HepG2 (cell line): ENCODE results near the gene KATNB1. TPM values are rescaled to one million over a fixed set of nuclear protein-coding genes. Genes with fewer than 3 reads are reported as not detected.

Experiments
- ARNT2 ChIP-seq: sonication (generic); formaldehyde crosslinking; IDR thresholded peaks from 2 replicates; pipeline ENCODE4 v1.8.0; 2022; ENCODE audit warnings: mild to moderate bottlenecking, low read depth, missing genetic modification reagents, moderate library complexity
- CCAR2 ChIP-seq: fragments of 200-400 bp; formaldehyde crosslinking; optimal IDR thresholded peaks from 2 replicates; pipeline ENCODE3; 2018; ENCODE audit warnings: low read depth, mild to moderate bottlenecking, low read length, moderate library complexity
- CEBPG ChIP-seq: IDR thresholded peaks from 2 replicates; pipeline ENCODE4 v1.6.1; 2016
- ELF3 ChIP-seq: IDR thresholded peaks from 2 replicates; pipeline ENCODE4 v1.6.1; 2016; ENCODE audit warnings: missing genetic modification reagents, missing compliant biosample characterization
- ESRRA ChIP-seq: sonication (generic); formaldehyde crosslinking; IDR thresholded peaks from 2 replicates; pipeline ENCODE4 v1.5.1; 2020; ENCODE audit warnings: mild to moderate bottlenecking, low read depth, missing genetic modification reagents
- HDAC2 ChIP-seq: sonication (generic); formaldehyde crosslinking; IDR thresholded peaks from 2 replicates; pipeline ENCODE4 v1.4.0; 2020; ENCODE audit warnings: missing genetic modification reagents
- JUN ChIP-seq: sonication (generic); formaldehyde crosslinking; IDR thresholded peaks from 2 replicates; pipeline ENCODE4 v1.4.0; 2020; ENCODE audit warnings: mild to moderate bottlenecking, missing genetic modification reagents
- RFX5 ChIP-seq: IDR thresholded peaks from 2 replicates; pipeline ENCODE4 v1.6.1; 2011; ENCODE audit warnings: low read depth, low read length, improper control_type of control experiment
- SIN3A ChIP-seq: IDR thresholded peaks from 2 replicates; pipeline ENCODE4 v1.6.1; 2011; ENCODE audit warnings: low read depth, mild to moderate bottlenecking, control low read depth, low read length, borderline replicate concordance
- SOX5 ChIP-seq: IDR thresholded peaks from 2 replicates; pipeline ENCODE4 v1.6.1; 2016; ENCODE audit warnings: borderline replicate concordance
- ZKSCAN8 ChIP-seq: IDR thresholded peaks from 2 replicates; pipeline ENCODE4 v1.6.1; 2016; ENCODE audit warnings: borderline replicate concordance, missing genetic modification reagents, missing compliant biosample characterization
- ZNF143 ChIP-seq: sonication (generic); formaldehyde crosslinking; IDR thresholded peaks from 2 replicates; pipeline ENCODE4 v1.4.0; 2020; ENCODE audit warnings: missing genetic modification reagents
- ZNF160 ChIP-seq: sonication (generic); formaldehyde crosslinking; IDR thresholded peaks from 2 replicates; pipeline ENCODE4 v1.8.0; 2022; ENCODE audit warnings: mild to moderate bottlenecking, inconsistent platforms, missing genetic modification reagents
- ZNF549 ChIP-seq: sonication (generic); formaldehyde crosslinking; IDR thresholded peaks from 2 replicates; pipeline ENCODE4 v1.5.0; 2020; ENCODE audit warnings: missing genetic modification reagents
- ZNF776 ChIP-seq: sonication (generic); formaldehyde crosslinking; IDR thresholded peaks from 2 replicates; pipeline ENCODE4 v1.4.0; 2020; ENCODE audit warnings: mild to moderate bottlenecking, missing genetic modification reagents
- ZNF891 ChIP-seq: sonication (generic); formaldehyde crosslinking; IDR thresholded peaks from 2 replicates; pipeline ENCODE4 v1.5.0; 2020; ENCODE audit warnings: mild to moderate bottlenecking, missing genetic modification reagents
- ZSCAN21 ChIP-seq: sonication (generic); formaldehyde crosslinking; IDR thresholded peaks from 2 replicates; pipeline ENCODE4 v1.8.0; 2022; ENCODE audit warnings: mild to moderate bottlenecking, missing genetic modification reagents, moderate library complexity, borderline replicate concordance
- polyA plus RNA-seq, 8 experiments: library from polyadenylated mRNA; depleted of rRNA in 3 of 8; stranded (reverse) in 7 of 8; unstranded in 1 of 8; fragments of >200 nt; fragmentation: Illumina TruSeq in 4 of 8; extraction: Trizol in 4 of 8; gene quantifications; 2 replicates each; pipeline versions ENCODE4 v1.2.1 to v1.2.3, GENCODE V29; 2011 to 2016; ENCODE audit warnings: low read depth in 4 of 8, missing spikeins in 1 of 8, mixed read lengths in 1 of 8; ENCODE audit not compliant: insufficient read depth in 1 of 8
- total RNA-seq, 5 experiments: library from RNA; depleted of rRNA; stranded (reverse); fragments of >200 nt; fragmentation: Illumina TruSeq; extraction: Trizol; gene quantifications; 2 replicates each; pipeline ENCODE4 v1.2.3, GENCODE V29; 2016; ENCODE audit warnings: low read depth in 1 of 5
- TF ChIP-seq, protein P1 (sequence below), 2 experiments: fragments of 450-650 bp in 1 of 2; sonication (generic) in 1 of 2; formaldehyde crosslinking in 1 of 2; IDR thresholded peaks; 2 replicates each; pipeline versions ENCODE4 v1.6.1 to v1.8.0; 2016 to 2022; ENCODE audit warnings: antibody characterized with exemption in 1 of 2, mild to moderate bottlenecking in 1 of 2, missing genetic modification reagents in 1 of 2
- TF ChIP-seq, protein P2 (sequence below): sonication (generic); formaldehyde crosslinking; conservative IDR thresholded peaks from 2 replicates; pipeline ENCODE4 v1.8.1; 2023; ENCODE audit warnings: missing genetic modification reagents

The KATNB1 gene
- total and polyA plus RNA-seq, 2 of the 13 experiments (the other 11 are each of a cell fraction or from before 2014, with no cell fraction given), result 31.5 to 43.5 TPM

GRCh38 chr16:57736419-57737351, 1.1 kb downstream of the KATNB1 start (continued):
- TF ChIP-seq RFX5 (peak; percentile 38; the same call in 1 of the 2 replicates), SOX5 (CRISPR knock-in tag) (no peak), ELF3 (CRISPR knock-in tag) (peak; percentile 34; the same call in 1 of the 2 replicates), ZNF776 (CRISPR knock-in tag) (0 out of 2 replicates have a peak, but pooled peaks have one; percentile 77), CEBPG (peak; percentile 52; the same call in 1 of the 2 replicates), ZNF891 (CRISPR knock-in tag) (no peak), ZKSCAN8 (CRISPR knock-in tag) (0 out of 2 replicates have a peak, but pooled peaks have one; percentile 21), ZNF160 (0 out of 2 replicates have a peak, but pooled peaks have one; percentile 43), CCAR2 (no peak), ZSCAN21 (0 out of 2 replicates have a peak, but pooled peaks have one; percentile 68), ZNF143 (CRISPR knock-in tag) (peak; percentile 15; the same call in 1 of the 2 replicates), ARNT2 (CRISPR knock-in tag) (peak; percentile 40; the same call in 1 of the 2 replicates), HDAC2 (CRISPR knock-in tag) (peak; percentile 40; the same call in 1 of the 2 replicates), ESRRA (CRISPR knock-in tag) (0 out of 2 replicates have a peak, but pooled peaks have one; percentile 14), ZNF549 (CRISPR knock-in tag) (no peak), JUN (peak; percentile 75), SIN3A (peak; percentile 85)
- TF ChIP-seq, protein P1, sequence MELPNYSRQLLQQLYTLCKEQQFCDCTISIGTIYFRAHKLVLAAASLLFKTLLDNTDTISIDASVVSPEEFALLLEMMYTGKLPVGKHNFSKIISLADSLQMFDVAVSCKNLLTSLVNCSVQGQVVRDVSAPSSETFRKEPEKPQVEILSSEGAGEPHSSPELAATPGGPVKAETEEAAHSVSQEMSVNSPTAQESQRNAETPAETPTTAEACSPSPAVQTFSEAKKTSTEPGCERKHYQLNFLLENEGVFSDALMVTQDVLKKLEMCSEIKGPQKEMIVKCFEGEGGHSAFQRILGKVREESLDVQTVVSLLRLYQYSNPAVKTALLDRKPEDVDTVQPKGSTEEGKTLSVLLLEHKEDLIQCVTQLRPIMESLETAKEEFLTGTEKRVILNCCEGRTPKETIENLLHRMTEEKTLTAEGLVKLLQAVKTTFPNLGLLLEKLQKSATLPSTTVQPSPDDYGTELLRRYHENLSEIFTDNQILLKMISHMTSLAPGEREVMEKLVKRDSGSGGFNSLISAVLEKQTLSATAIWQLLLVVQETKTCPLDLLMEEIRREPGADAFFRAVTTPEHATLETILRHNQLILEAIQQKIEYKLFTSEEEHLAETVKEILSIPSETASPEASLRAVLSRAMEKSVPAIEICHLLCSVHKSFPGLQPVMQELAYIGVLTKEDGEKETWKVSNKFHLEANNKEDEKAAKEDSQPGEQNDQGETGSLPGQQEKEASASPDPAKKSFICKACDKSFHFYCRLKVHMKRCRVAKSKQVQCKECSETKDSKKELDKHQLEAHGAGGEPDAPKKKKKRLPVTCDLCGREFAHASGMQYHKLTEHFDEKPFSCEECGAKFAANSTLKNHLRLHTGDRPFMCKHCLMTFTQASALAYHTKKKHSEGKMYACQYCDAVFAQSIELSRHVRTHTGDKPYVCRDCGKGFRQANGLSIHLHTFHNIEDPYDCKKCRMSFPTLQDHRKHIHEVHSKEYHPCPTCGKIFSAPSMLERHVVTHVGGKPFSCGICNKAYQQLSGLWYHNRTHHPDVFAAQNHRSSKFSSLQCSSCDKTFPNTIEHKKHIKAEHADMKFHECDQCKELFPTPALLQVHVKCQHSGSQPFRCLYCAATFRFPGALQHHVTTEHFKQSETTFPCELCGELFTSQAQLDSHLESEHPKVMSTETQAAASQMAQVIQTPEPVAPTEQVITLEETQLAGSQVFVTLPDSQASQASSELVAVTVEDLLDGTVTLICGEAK (IDR thresholded peaks at IDR 0.05), result no peak
- TF ChIP-seq, protein P1 (CRISPR knock-in tag; IDR thresholded peaks at IDR 0.05), result no peak
- TF ChIP-seq, protein P2, sequence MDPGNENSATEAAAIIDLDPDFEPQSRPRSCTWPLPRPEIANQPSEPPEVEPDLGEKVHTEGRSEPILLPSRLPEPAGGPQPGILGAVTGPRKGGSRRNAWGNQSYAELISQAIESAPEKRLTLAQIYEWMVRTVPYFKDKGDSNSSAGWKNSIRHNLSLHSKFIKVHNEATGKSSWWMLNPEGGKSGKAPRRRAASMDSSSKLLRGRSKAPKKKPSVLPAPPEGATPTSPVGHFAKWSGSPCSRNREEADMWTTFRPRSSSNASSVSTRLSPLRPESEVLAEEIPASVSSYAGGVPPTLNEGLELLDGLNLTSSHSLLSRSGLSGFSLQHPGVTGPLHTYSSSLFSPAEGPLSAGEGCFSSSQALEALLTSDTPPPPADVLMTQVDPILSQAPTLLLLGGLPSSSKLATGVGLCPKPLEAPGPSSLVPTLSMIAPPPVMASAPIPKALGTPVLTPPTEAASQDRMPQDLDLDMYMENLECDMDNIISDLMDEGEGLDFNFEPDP (CRISPR knock-in tag), result 0 out of 2 replicates have a peak, but pooled peaks have one; percentile 66
